SH-SY5Y (cell line): Measurements from ENCODE around the gene KLC1.

Experiments
- GATA2 ChIP-seq: IDR thresholded peaks from 2 replicates; pipeline ENCODE4 v1.6.1; 2011; ENCODE audit warnings: mild to moderate bottlenecking, low read depth, low read length
- GATA3 ChIP-seq: IDR thresholded peaks from 2 replicates; pipeline ENCODE4 v1.6.1; 2011; ENCODE audit warnings: low read depth, mild to moderate bottlenecking, low read length, moderate library complexity

- TF ChIP-seq GATA2 (no peak), GATA3 (no peak)
These were observed 12.2 kb upstream of the KLC1 start for GRCh38 chr14:103616635-103617300.
